PC-9 (cell line): Measurements from ENCODE around the gene OGDH. TPM values are rescaled to one million over a fixed set of nuclear protein-coding genes. Genes with fewer than 3 reads are reported as not detected.

Experiments
- BruUV-seq: library from RNA; stranded (reverse); fragments of 400-500 nt; replicated peaks from 2 replicates; lab custom pipeline; 2021; lab: Mats Ljungman, UMichigan
- CTCF ChIA-PET: fragments of 300-600 bp; sonication (Branson Sonifier 250); formaldehyde crosslinking; loops from one replicate; lab custom pipeline; 2022; ENCODE audit warnings: antibody characterized with exemption; lab: Charles Lee
- POLR2A ChIA-PET: fragments of 300-600 bp; sonication (Branson Sonifier 250); formaldehyde crosslinking; loops from one replicate; lab custom pipeline; 2022; ENCODE audit warnings: antibody characterized with exemption; ENCODE audit not compliant: unreplicated experiment; lab: Charles Lee
- DNase-seq, 2 experiments: peaks; one replicate each; pipeline versions ENCODE4 v3.0.0 to v3.0.0-alpha.2; 2015 to 2022; ENCODE audit warnings: mixed read lengths in 1 of 2
- H2AFZ ChIP-seq: fragments of 200-600 bp; sonication (generic); 2 replicates; pipeline ENCODE4 v1.8.1; 2017; ENCODE audit warnings: antibody characterized with exemption
- H3F3A ChIP-seq: fragments of 200-600 bp; sonication (generic); 2 replicates; pipeline ENCODE4 v1.8.1; 2017; ENCODE audit warnings: antibody characterized with exemption, mild to moderate bottlenecking, low read depth; ENCODE audit not compliant: insufficient read depth
- H3K27ac ChIP-seq: fragments of 200-600 bp; sonication (generic); 2 replicates; pipeline ENCODE4 v1.6.1; 2016; ENCODE audit warnings: mixed run types
- H3K27me3 ChIP-seq: fragments of 200-600 bp; sonication (generic); 2 replicates; pipeline ENCODE4 v1.6.1; 2016; ENCODE audit warnings: low read depth, mixed run types; ENCODE audit not compliant: insufficient read depth
- H3K36me3 ChIP-seq: fragments of 200-600 bp; sonication (generic); 2 replicates; pipeline ENCODE4 v1.6.1; 2016; ENCODE audit warnings: low read depth, mixed run types
- H3K4me1 ChIP-seq: fragments of 200-600 bp; sonication (generic); replicated peaks from 2 replicates; pipeline ENCODE4 v1.6.1; 2016; ENCODE audit warnings: mixed run types; ENCODE audit not compliant: insufficient read depth
- H3K4me2 ChIP-seq: fragments of 200-600 bp; sonication (generic); 2 replicates; pipeline ENCODE4 v1.6.1; 2017; ENCODE audit warnings: mixed run types
- H3K4me3 ChIP-seq: fragments of 200-600 bp; sonication (generic); 2 replicates; pipeline ENCODE4 v1.6.1; 2016; ENCODE audit warnings: mixed run types
- H3K79me2 ChIP-seq: fragments of 200-600 bp; sonication (generic); 2 replicates; pipeline ENCODE4 v1.6.1; 2017; ENCODE audit warnings: low read depth, mixed run types
- H3K9me2 ChIP-seq: fragments of 200-600 bp; sonication (generic); 2 replicates; pipeline ENCODE4 v1.8.1; 2017; ENCODE audit warnings: mild to moderate bottlenecking; ENCODE audit not compliant: insufficient read depth
- H3K9me3 ChIP-seq: fragments of 200-600 bp; sonication (generic); 2 replicates; pipeline ENCODE4 v1.8.1; 2016; ENCODE audit warnings: low read depth; ENCODE audit not compliant: insufficient read depth
- H4K20me1 ChIP-seq: fragments of 200-600 bp; sonication (generic); 2 replicates; pipeline ENCODE4 v1.8.1; 2017; ENCODE audit not compliant: insufficient read depth
- CTCF ChIP-seq: fragments of 200-600 bp; sonication (generic); conservative IDR thresholded peaks from 2 replicates; pipeline ENCODE4 v1.6.1; 2017; ENCODE audit warnings: mixed run types, antibody characterized with exemption, mild to moderate bottlenecking, moderate library complexity
- EZH2 ChIP-seq: fragments of 200-600 bp; sonication (generic); IDR thresholded peaks from 2 replicates; pipeline ENCODE4 v1.8.0; 2017; ENCODE audit warnings: antibody characterized with exemption, low read depth
- intact Hi-C: fragments of 100-400 bp; cut with micrococcal nuclease; formaldehyde crosslinking; loops from one replicate; pipeline ENCODE4 v1.10.0; 2022; ENCODE audit not compliant: unreplicated experiment
- total RNA-seq: library from RNA; stranded (reverse); gene quantifications from 2 replicates; pipeline ENCODE4 v1.2.3, GENCODE V29; 2021

Gene OGDH
- total RNA-seq, 1 experiment from 2014 or later, result 135 TPM

- H4K20me1 ChIP-seq, result no peaks in the 10 kb centered on the region
- H2AFZ ChIP-seq, result no peak overlapping the region
- no TSS peak for BruUV-seq
- no peak for DNase-seq
- no peaks in the 10 kb centered on the region for H3K9me2 ChIP-seq
- H3K27ac ChIP-seq, result peak overlapping the region; percentile 21
- H3K36me3 ChIP-seq, result peaks cover 15% of the 10 kb centered on the region; the same call in 1 of the 2 replicates
- H3K4me3 ChIP-seq, result no peak overlapping the region
- CTCF ChIA-PET, result interaction anchor here (0.7 kb wide), 1 partner anchor 8 kb away, joined by 4 read pairs; no protein-coding TSS in a partner anchor
- peaks cover 94% of the 10 kb centered on the region for H3K79me2 ChIP-seq
- no peak overlapping the region for H3K4me2 ChIP-seq
- peaks cover 64% of the 10 kb centered on the region for H3K4me1 ChIP-seq
- H3K9me3 ChIP-seq, result no peaks in the 10 kb centered on the region
- intact Hi-C loops, result no loop called here
- POLR2A ChIA-PET, result no interaction called here
- no peaks in the 10 kb centered on the region for H3K27me3 ChIP-seq
- TF ChIP-seq EZH2 (no peak), CTCF (no peak)
- H3F3A ChIP-seq, result peaks cover 43% of the 10 kb centered on the region
Observed at GRCh38 chr7:44615793-44616192, 9.4 kb downstream of the OGDH start.

- no peak overlapping the region for H2AFZ ChIP-seq
- no peak overlapping the region for H3K4me2 ChIP-seq
- TF ChIP-seq CTCF (no peak), EZH2 (no peak)
- intact Hi-C loops, result no loop called here
- H4K20me1 ChIP-seq, result no peaks in the 10 kb centered on the region
- peaks cover 49% of the 10 kb centered on the region for H3F3A ChIP-seq
- peaks cover 20% of the 10 kb centered on the region; the same call in 1 of the 2 replicates for H3K36me3 ChIP-seq
- ChIA-PET CTCF (no interaction called here), POLR2A (no interaction called here)
- DNase-seq, result no peak
- H3K4me1 ChIP-seq, result peaks cover 72% of the 10 kb centered on the region
- no TSS peak for BruUV-seq
- peaks cover 94% of the 10 kb centered on the region for H3K79me2 ChIP-seq
- no peaks in the 10 kb centered on the region for H3K27me3 ChIP-seq
- no peaks in the 10 kb centered on the region for H3K9me2 ChIP-seq
- H3K27ac ChIP-seq, result no peak overlapping the region
- H3K4me3 ChIP-seq, result no peak overlapping the region
- H3K9me3 ChIP-seq, result 0 out of 2 replicates have a peak, but pooled peaks cover 1% of the 10 kb centered on the region
Observed at GRCh38 chr7:44616545-44616944, 10.1 kb downstream of the OGDH start.

GRCh38 chr7:44617225-44617890 is 10.9 kb downstream of the OGDH start:
- Histone ChIP-seq H3K27me3 (no peaks in the 10 kb centered on the region), H3K9me2 (no peaks in the 10 kb centered on the region), H2AFZ (no peak overlapping the region), H3K79me2 (peaks cover 94% of the 10 kb centered on the region), H3K9me3 (0 out of 2 replicates have a peak, but pooled peaks cover 3% of the 10 kb centered on the region), H3F3A (peaks cover 57% of the 10 kb centered on the region), H3K27ac (peak overlapping the region; percentile 87), H3K4me2 (peak overlapping the region; percentile 92), H3K4me3 (peak overlapping the region; percentile 52; the same call in 1 of the 2 replicates), H3K36me3 (peaks cover 24% of the 10 kb centered on the region; the same call in 1 of the 2 replicates), H4K20me1 (no peaks in the 10 kb centered on the region), H3K4me1 (peaks cover 80% of the 10 kb centered on the region)
- POLR2A ChIA-PET, result no interaction called here
- TF ChIP-seq CTCF, result no peak
- no peak for TF ChIP-seq EZH2
- DNase-seq, result peak in 1 of 2 experiments; percentile 50
- intact Hi-C loops, result no loop called here
- CTCF ChIA-PET, result no interaction called here
- no TSS peak for BruUV-seq
